Measurements from ENCODE around the gene PAFAH2. TPM values are rescaled to one million over a fixed set of nuclear protein-coding genes. Genes with fewer than 3 reads are reported as not detected.

The PAFAH2 gene
- total and polyA plus RNA-seq, 2 of the 8 experiments (the other 6 are each of a cell fraction or from before 2014, with no cell fraction given): 7.7 to 9.3 TPM

DNA sequence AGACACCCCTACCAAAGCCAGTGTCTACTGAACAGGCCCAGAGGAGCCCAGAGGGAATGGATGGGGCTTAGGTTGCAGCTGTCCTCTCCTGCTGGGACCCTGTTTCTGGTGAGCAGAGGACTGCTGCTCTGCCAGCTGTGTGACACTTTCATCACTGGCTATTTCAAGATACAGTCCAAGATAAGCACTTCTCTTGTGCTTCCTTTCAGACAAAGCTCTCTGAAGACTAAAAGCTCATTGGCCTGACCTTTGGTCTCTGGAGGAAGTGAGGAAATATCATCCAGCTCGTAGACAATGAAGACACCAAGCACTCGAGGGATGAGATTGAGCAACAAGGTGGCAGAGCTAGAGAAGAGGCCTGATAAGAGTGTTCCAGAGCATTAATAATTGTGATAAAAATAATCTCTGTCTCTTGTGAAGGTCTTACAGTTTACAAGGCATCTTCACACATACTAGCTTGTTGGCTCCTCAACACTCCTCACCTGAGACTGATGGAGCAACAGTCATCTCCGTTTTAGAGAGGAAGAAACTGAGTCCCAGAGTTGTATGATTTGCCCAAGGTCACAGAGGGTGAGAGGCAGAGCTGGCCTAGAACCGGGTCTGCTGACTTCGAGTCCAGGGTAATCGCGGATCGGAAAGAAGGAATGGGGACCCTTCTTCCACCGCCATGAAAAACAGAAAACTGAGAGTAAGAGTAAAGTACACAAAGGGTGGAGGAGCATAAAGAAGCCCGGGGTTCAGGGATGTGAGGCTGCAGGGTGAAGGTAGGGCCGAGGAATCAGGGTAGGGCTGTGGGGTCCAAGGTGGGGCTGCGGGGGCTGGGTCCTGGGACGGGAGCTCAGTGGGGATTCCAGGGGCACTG, 666 bp downstream of the PAFAH2 start:
- H4K91ac ChIP-seq (replicated peaks; ENCODE audit: insufficient read length, low read length): no peak overlapping the region
- H3K9me3 ChIP-seq (ENCODE audit: insufficient read depth in 2 of 2, low read depth in 1 of 2, low read length in 1 of 2): no peaks in the 10 kb centered on the region
- H3K56ac ChIP-seq (replicated peaks; ENCODE audit: insufficient read length, low read depth, low read length): no peak overlapping the region
- H3K9ac ChIP-seq (replicated peaks in 1 of 4; ENCODE audit: extremely low read depth in 1 of 4, low read depth in 3 of 4, low read length in 3 of 4): peak overlapping the region in 3 of 4 experiments; percentile 31 to 51 (median 38); a peak in 5 of 7 replicates
- peak overlapping the region; percentile 33 for H4K5ac ChIP-seq (ENCODE audit: insufficient read length, low read depth, low read length)
- no peak overlapping the region for H2BK20ac ChIP-seq (ENCODE audit: low read length)
- H3K79me1 ChIP-seq (ENCODE audit: low read depth, low read length): no peaks in the 10 kb centered on the region
- DNase-seq (ENCODE audit: low read depth in 1 of 2, low spot score in 2 of 2) (no peak), FAIRE-seq (no peak)
- no peak for TF ChIP-seq BRCA1 (IDR thresholded peaks at IDR 0.05; ENCODE audit: low read depth, low read length)
- TF ChIP-seq POLR2AphosphoS5 (IDR thresholded peaks at IDR 0.05; ENCODE audit: low read depth, low read length): no peak
- no peak for TF ChIP-seq PHF8 (conservative IDR thresholded peaks at IDR 0.05; ENCODE audit: low read depth, low read length)
- TF ChIP-seq HDAC6 (IDR thresholded peaks at IDR 0.05; ENCODE audit: low read depth, low read length): no peak
- TF ChIP-seq SAP30 (IDR thresholded peaks at IDR 0.05; ENCODE audit: insufficient read depth, insufficient replicate concordance, low read length): peak; percentile 49
- TF ChIP-seq, protein P1, sequence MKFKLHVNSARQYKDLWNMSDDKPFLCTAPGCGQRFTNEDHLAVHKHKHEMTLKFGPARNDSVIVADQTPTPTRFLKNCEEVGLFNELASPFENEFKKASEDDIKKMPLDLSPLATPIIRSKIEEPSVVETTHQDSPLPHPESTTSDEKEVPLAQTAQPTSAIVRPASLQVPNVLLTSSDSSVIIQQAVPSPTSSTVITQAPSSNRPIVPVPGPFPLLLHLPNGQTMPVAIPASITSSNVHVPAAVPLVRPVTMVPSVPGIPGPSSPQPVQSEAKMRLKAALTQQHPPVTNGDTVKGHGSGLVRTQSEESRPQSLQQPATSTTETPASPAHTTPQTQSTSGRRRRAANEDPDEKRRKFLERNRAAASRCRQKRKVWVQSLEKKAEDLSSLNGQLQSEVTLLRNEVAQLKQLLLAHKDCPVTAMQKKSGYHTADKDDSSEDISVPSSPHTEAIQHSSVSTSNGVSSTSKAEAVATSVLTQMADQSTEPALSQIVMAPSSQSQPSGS (IDR thresholded peaks at IDR 0.05; ENCODE audit: low read length): no peak
- peak overlapping the region; percentile 77; the same call in 1 of the 2 replicates for H2BK12ac ChIP-seq (ENCODE audit: low read depth, low read length)
- no peak overlapping the region for H3K4ac ChIP-seq (replicated peaks; ENCODE audit: insufficient read length, low read depth, low read length)
- peak overlapping the region; percentile 57; the same call in 1 of the 2 replicates for H3K27ac ChIP-seq (ENCODE audit: low read depth, low read length)
- H4K20me1 ChIP-seq (replicated peaks in 1 of 2; ENCODE audit: control insufficient read depth in 1 of 2, insufficient read depth in 2 of 2, low read length in 2 of 2): no peaks in the 10 kb centered on the region
- peak overlapping the region; percentile 21; the same call in 1 of the 2 replicates for H2AFZ ChIP-seq (ENCODE audit: low read length)
- no peak overlapping the region for H2BK120ac ChIP-seq (replicated peaks; ENCODE audit: low read depth, low read length)
- no peaks in the 10 kb centered on the region for H3K36me3 ChIP-seq (ENCODE audit: control insufficient read depth in 2 of 4, insufficient read depth in 4 of 4, low read length in 3 of 4)
- H2BK15ac ChIP-seq (ENCODE audit: low read length): no peak overlapping the region
- H3K14ac ChIP-seq (ENCODE audit: insufficient read length): no peak overlapping the region
- H2AK5ac ChIP-seq (ENCODE audit: low read depth, low read length): no peak overlapping the region
- POLR2A ChIA-PET (ENCODE audit: partially characterized antibody): interaction anchor here (0.8 to 2.0 kb wide), 16 partner anchors 9 to 177 kb away, joined by 3 to 13 read pairs (median 4); partner anchors contain the start of genes EXTL1, PAQR7 and STMN1
- H3K4me3 ChIP-seq (ENCODE audit: extremely low read depth in 1 of 4, insufficient read depth in 2 of 4, low read depth in 3 of 4, low read length in 4 of 4): peak overlapping the region; percentile 42 to 86 (median 80)
- no peak overlapping the region for H3K23ac ChIP-seq (ENCODE audit: insufficient read length)
- H3K23me2 ChIP-seq (ENCODE audit: low read depth, low read length): peaks cover 4% of the 10 kb centered on the region; the same call in 1 of the 2 replicates
- H3K18ac ChIP-seq (ENCODE audit: extremely low read depth, low read length): no peak overlapping the region
- H2BK5ac ChIP-seq (ENCODE audit: low read depth, low read length): peak overlapping the region; percentile 44; the same call in 1 of the 2 replicates
- H4K8ac ChIP-seq (ENCODE audit: extremely low read depth, insufficient read depth, low read length): peak overlapping the region; percentile 40; the same call in 1 of the 2 replicates
- H3K79me2 ChIP-seq (ENCODE audit: control insufficient read depth in 1 of 2, insufficient read depth in 2 of 2, low read length in 2 of 2): peaks cover 0 to 2% of the 10 kb centered on the region in 2 experiments; a peak in 1 of 4 replicates
- 31% methylated on average over 13 of the region's 13 CpGs; no CpG with 5 or more reads in 1 of the 2 experiments for WGBS, 2 experiments (ENCODE audit: extremely low coverage in 1 of 2, insufficient coverage in 1 of 2, insufficient read length in 1 of 2, insufficient replicate concordance in 2 of 2, low coverage in 1 of 2, low lambda C conversion rate in 2 of 2, missing lambda C conversion rate in 1 of 2)
- peak overlapping the region; percentile 81 to 91 for H3K4me2 ChIP-seq (ENCODE audit: insufficient read depth in 1 of 2, low read depth in 2 of 2, low read length in 2 of 2)
- H3K4me1 ChIP-seq (replicated peaks in 1 of 4; ENCODE audit: control insufficient read depth in 3 of 4, insufficient read depth in 4 of 4, low read length in 3 of 4): peaks cover 2 to 15% (median 10%) of the 10 kb centered on the region in 4 experiments; a peak in 6 of 7 replicates
- H3K27me3 ChIP-seq (replicated peaks in 1 of 4; ENCODE audit: control insufficient read depth in 3 of 4, extremely low read depth in 1 of 4, insufficient read depth in 3 of 4, low read length in 3 of 4): no peaks in the 10 kb centered on the region; a peak in 2 of 7 replicates
- CTCF ChIA-PET (ENCODE audit: partially characterized antibody): interaction anchor here (0.6 to 20.0 kb wide), 35 partner anchors 8 to 433 kb away, joined by 3 to 330 read pairs (median 4); partner anchors contain the start of genes EXTL1, MTFR1L, PAQR7 and STMN1

Data from H1 (cell line).